ENCODE data around the gene HEATR9. TPM values are rescaled to one million over a fixed set of nuclear protein-coding genes. Genes with fewer than 3 reads are reported as not detected.
A peak's percentile ranks its signal among the peaks of the same experiment; 100 is the strongest.

The HEATR9 gene
- total RNA-seq, 2 experiments from 2014 or later = 0.38 to 0.70 TPM

DNA sequence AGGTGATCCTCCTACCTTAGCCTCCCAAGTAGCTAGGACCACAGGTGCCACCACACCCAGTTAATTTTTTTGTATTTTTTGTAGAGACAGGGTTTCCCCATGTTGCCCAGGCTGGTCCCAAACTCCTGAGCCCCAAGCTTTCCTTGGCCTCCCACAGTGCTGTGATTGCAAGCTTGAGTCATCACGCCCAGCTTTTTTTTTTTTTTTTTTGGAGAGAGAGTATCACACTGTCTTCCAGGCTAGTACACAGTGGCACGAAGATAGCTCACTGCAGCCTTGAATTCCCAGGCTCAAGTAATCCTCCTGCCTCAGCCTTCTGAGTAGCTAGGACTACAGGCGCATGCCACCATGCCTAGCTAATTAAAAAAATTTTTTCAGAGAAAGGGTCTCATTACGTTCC lies 27.2 kb downstream of the HEATR9 start:
- intact Hi-C loops (cut with micrococcal nuclease) = no loop called here
- Mint-ChIP-seq H3K36me3 (ENCODE audit: low read depth) (peaks cover 64% of the 10 kb centered on the region), H3K27me3 (no peaks in the 10 kb centered on the region), H3K4me3 (no peak overlapping the region), H3K27ac (no peak overlapping the region), H3K4me1 (ENCODE audit: low read depth) (peaks cover 13% of the 10 kb centered on the region), H3K9me3 (no peaks in the 10 kb centered on the region)
- TF ChIP-seq, protein P1, sequence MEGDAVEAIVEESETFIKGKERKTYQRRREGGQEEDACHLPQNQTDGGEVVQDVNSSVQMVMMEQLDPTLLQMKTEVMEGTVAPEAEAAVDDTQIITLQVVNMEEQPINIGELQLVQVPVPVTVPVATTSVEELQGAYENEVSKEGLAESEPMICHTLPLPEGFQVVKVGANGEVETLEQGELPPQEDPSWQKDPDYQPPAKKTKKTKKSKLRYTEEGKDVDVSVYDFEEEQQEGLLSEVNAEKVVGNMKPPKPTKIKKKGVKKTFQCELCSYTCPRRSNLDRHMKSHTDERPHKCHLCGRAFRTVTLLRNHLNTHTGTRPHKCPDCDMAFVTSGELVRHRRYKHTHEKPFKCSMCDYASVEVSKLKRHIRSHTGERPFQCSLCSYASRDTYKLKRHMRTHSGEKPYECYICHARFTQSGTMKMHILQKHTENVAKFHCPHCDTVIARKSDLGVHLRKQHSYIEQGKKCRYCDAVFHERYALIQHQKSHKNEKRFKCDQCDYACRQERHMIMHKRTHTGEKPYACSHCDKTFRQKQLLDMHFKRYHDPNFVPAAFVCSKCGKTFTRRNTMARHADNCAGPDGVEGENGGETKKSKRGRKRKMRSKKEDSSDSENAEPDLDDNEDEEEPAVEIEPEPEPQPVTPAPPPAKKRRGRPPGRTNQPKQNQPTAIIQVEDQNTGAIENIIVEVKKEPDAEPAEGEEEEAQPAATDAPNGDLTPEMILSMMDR (IDR thresholded peaks at IDR 0.05) = no peak
- ChIA-PET CTCF (interaction anchor here (0.9 to 1.5 kb wide), 2 partner anchors 8 to 9 kb away, joined by 3 read pairs; no protein-coding TSS in a partner anchor), POLR2A (interaction anchor here (1.0 to 1.4 kb wide), 2 partner anchors 31 to 57 kb away, joined by 3 read pairs; no protein-coding TSS in a partner anchor)
- ATAC-seq (no peak), DNase-seq (no peak)

DNA sequence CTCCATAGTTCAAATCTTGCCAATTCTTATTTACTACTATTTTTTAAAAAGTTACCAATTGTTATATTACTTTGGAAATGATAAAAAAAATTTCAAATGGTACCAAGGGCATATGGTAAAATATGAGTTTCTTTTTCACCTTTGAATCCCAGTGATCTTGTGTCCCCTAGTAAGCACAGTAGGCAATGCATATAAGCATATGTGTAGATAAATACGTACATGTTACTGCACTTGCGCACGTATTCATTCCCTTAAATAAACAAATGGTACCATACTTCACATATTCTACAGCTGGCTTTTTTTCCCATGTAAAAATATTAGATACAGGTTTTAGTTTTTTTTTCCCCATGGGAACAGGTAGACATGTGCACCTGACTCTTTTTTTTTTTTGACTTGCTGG lies 27.6 kb downstream of the HEATR9 start:
- CTCF ChIA-PET = interaction anchor here (0.9 to 1.5 kb wide), 2 partner anchors 9 kb away, joined by 3 read pairs; no protein-coding TSS in a partner anchor
- DNase-seq = no peak
- TF ChIP-seq, protein P1 (IDR thresholded peaks at IDR 0.05) = no peak
- H3K4me3 Mint-ChIP-seq = no peak overlapping the region
- peaks cover 11% of the 10 kb centered on the region for H3K4me1 Mint-ChIP-seq (ENCODE audit: low read depth)
- POLR2A ChIA-PET = interaction anchor here (1.0 to 1.4 kb wide), 2 partner anchors 31 to 57 kb away, joined by 3 read pairs; no protein-coding TSS in a partner anchor
- H3K36me3 Mint-ChIP-seq (ENCODE audit: low read depth) = peaks cover 64% of the 10 kb centered on the region
- intact Hi-C loops (cut with micrococcal nuclease) = no loop called here
- no peak for ATAC-seq
- no peak overlapping the region for H3K27ac Mint-ChIP-seq
- H3K9me3 Mint-ChIP-seq = no peaks in the 10 kb centered on the region
- no peaks in the 10 kb centered on the region for H3K27me3 Mint-ChIP-seq

DNA sequence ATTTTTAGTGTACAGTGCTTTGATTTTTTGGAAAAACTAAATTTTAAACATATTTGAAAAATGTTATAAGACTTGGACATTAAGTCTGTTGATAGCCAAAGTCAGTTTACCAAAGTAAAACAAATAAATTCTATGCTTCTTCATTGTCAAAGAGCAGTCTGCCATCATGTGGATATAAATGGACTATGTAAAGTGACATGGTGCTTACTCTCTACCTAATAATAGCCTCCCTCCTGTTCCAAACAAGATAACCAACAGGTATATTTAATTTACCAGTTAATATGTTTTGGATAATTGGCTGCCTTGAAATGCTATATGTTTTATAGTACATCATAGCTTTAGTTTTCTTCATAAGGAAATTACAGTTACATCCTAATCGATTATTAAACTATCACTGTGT lies 43.5 kb downstream of the HEATR9 start:
- DNase-seq (no peak), ATAC-seq (no peak)
- ChIA-PET CTCF (no interaction called here), POLR2A (interaction anchor here (0.6 kb wide), 2 partner anchors 242 to 363 kb away, joined by 3 read pairs; no protein-coding TSS in a partner anchor)
- intact Hi-C loops (cut with micrococcal nuclease) = no loop called here
- Mint-ChIP-seq H3K4me3 (no peak overlapping the region), H3K4me1 (ENCODE audit: low read depth) (peaks cover 16% of the 10 kb centered on the region), H3K27me3 (no peaks in the 10 kb centered on the region), H3K36me3 (ENCODE audit: low read depth) (peaks cover 56% of the 10 kb centered on the region), H3K27ac (no peak overlapping the region), H3K9me3 (no peaks in the 10 kb centered on the region)
- TF ChIP-seq, protein P1 (IDR thresholded peaks at IDR 0.05) = no peak

DNA sequence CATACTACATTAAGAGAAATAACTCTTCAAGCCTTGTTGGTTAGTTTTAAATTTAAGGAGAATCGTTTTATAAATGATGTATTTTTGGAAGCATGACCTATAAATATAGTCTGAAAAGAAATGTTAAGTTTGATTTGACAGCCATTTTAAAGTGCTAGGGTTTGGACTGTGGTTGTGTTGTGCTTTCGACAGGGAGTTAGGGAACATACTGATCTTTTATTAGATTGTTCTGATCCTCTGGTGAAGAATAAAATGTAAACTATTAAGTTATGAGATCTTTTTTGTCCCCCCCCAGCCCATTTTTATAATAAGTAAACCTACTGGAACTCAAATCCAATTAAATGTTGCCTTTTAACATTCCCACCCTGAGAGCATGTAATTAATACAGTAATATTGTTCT lies 47.4 kb downstream of the HEATR9 start:
- H3K27me3 Mint-ChIP-seq = no peaks in the 10 kb centered on the region
- H3K27ac Mint-ChIP-seq = no peak overlapping the region
- TF ChIP-seq, protein P1 (IDR thresholded peaks at IDR 0.05) = no peak
- POLR2A ChIA-PET = interaction anchor here (0.6 to 1.2 kb wide), 2 partner anchors 11 to 799 kb away, joined by 3 to 6 read pairs; no protein-coding TSS in a partner anchor
- no peak overlapping the region for H3K4me3 Mint-ChIP-seq
- intact Hi-C loops (cut with micrococcal nuclease) = no loop called here
- ATAC-seq = no peak
- H3K9me3 Mint-ChIP-seq = no peaks in the 10 kb centered on the region
- peaks cover 57% of the 10 kb centered on the region for H3K36me3 Mint-ChIP-seq (ENCODE audit: low read depth)
- CTCF ChIA-PET = interaction anchor here (3.1 kb wide), 1 partner anchor 57 kb away, joined by 13 read pairs; no protein-coding TSS in a partner anchor
- DNase-seq = no peak
- peaks cover 33% of the 10 kb centered on the region for H3K4me1 Mint-ChIP-seq (ENCODE audit: low read depth)

DNA sequence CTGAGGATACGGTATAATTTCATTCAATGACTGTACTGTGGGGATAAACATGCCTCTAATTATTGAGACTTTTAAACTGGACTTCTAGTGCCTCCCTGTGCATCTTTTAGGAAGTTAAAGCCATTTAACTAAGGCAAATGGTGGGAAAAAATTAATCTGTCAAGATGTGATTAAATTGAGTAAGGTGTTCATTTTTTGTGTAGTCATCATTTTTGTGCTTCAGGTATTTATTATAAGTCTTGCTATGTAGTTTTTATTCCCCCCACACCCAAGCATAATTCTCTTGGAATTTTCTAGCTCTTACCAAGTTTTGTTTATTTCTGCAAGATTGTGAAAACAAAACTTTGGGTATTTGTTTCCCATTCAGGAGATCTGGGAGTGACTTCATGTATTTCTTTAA lies 49.2 kb downstream of the HEATR9 start:
- H3K27me3 Mint-ChIP-seq = no peaks in the 10 kb centered on the region
- TF ChIP-seq, protein P1 (IDR thresholded peaks at IDR 0.05) = no peak
- no peak overlapping the region for H3K4me3 Mint-ChIP-seq
- CTCF ChIA-PET = interaction anchor here (0.8 to 3.1 kb wide), 7 partner anchors 9 to 72 kb away, joined by 3 to 13 read pairs (median 5); no protein-coding TSS in a partner anchor
- ATAC-seq (no peak), DNase-seq (no peak)
- peaks cover 48% of the 10 kb centered on the region for H3K4me1 Mint-ChIP-seq (ENCODE audit: low read depth)
- no peaks in the 10 kb centered on the region for H3K9me3 Mint-ChIP-seq
- H3K27ac Mint-ChIP-seq = peak overlapping the region; percentile 27
- peaks cover 59% of the 10 kb centered on the region for H3K36me3 Mint-ChIP-seq (ENCODE audit: low read depth)
- intact Hi-C loops (cut with micrococcal nuclease) = no loop called here
- POLR2A ChIA-PET = interaction anchor here (0.6 to 3.2 kb wide), 2 partner anchors 10 to 94 kb away, joined by 3 to 18 read pairs; partner anchors contain the start of gene TAF15

Measured in activated CD8-positive, alpha-beta T cell treated with anti-CD3 and anti-CD28 coated beads for 36 hours (primary cell).